SJSA1 (cell line): ENCODE data around the gene CD2. TPM values are rescaled to one million over a fixed set of nuclear protein-coding genes. Genes with fewer than 3 reads are reported as not detected.

ENCODE experiments used
- DNase-seq, 2 experiments: peaks; one replicate each; pipeline ENCODE4 v3.0.0-alpha.2; 2015 to 2020; ENCODE audit warnings: low spot score in 2 of 2, low read depth in 1 of 2
- H3K27ac ChIP-seq: fragments of 250-450 bp; sonication (Bioruptor Pico); 2 replicates; pipeline ENCODE4 v1.5.1; 2020; ENCODE audit warnings: mild to moderate bottlenecking, moderate library complexity
- H3K27me3 ChIP-seq: fragments of 250-450 bp; sonication (Bioruptor Pico); replicated peaks from 2 replicates; pipeline ENCODE4 v1.5.1; 2020; ENCODE audit warnings: mild to moderate bottlenecking, moderate library complexity
- H3K36me3 ChIP-seq: fragments of 250-450 bp; sonication (Bioruptor Pico); 2 replicates; pipeline ENCODE4 v1.5.1; 2020; ENCODE audit warnings: mild to moderate bottlenecking
- H3K4me1 ChIP-seq: fragments of 250-450 bp; sonication (Bioruptor Pico); replicated peaks from 2 replicates; pipeline ENCODE4 v1.6.1; 2021; ENCODE audit warnings: mild to moderate bottlenecking
- H3K4me3 ChIP-seq: fragments of 250-450 bp; sonication (Bioruptor Pico); 2 replicates; pipeline ENCODE4 v1.5.1; 2020; ENCODE audit warnings: mild to moderate bottlenecking
- H3K9me3 ChIP-seq: fragments of 250-450 bp; sonication (Bioruptor Pico); replicated peaks from 2 replicates; pipeline ENCODE4 v1.5.1; 2020; ENCODE audit warnings: mild to moderate bottlenecking
- total RNA-seq: library from RNA; depleted of rRNA; stranded (reverse); fragments of >200 nt; shearing (Covaris generic); gene quantifications from 2 replicates; pipeline ENCODE4 v1.2.3, GENCODE V29; 2014

The CD2 gene
- total RNA-seq, 1 experiment from 2014 or later, result not detected

DNA sequence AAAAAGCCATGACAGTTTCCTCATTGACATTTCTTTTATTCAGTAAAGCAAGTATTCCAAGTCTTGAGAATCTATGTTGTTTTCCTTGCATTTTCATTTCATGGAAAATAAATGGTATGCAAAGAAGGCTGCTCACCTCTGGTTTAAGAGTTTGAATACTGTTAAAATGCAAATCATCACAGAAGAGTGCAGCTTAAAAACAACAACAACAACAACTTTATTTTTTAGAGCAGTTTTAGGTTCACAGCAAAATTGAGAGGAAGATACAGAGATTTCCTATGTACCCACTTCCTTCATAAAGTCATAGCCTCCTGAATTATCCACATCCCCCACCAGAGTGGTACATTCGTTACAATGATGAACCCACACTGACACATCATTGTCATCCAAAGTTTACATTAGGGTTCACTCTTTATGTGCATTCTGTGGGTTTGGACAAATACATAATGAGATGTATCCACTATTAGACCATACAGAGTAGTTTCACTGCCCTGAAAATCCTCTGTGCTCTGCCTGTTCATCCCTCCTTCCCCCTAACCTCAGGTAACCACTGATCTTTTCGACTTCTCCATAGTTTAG lies 39.2 kb downstream of the CD2 start:
- no peaks in the 10 kb centered on the region for H3K27me3 ChIP-seq
- no peak for DNase-seq
- no peaks in the 10 kb centered on the region for H3K4me1 ChIP-seq
- H3K27ac ChIP-seq, result no peak overlapping the region
- H3K4me3 ChIP-seq, result no peak overlapping the region
- H3K36me3 ChIP-seq, result no peaks in the 10 kb centered on the region
- no peaks in the 10 kb centered on the region for H3K9me3 ChIP-seq

DNA sequence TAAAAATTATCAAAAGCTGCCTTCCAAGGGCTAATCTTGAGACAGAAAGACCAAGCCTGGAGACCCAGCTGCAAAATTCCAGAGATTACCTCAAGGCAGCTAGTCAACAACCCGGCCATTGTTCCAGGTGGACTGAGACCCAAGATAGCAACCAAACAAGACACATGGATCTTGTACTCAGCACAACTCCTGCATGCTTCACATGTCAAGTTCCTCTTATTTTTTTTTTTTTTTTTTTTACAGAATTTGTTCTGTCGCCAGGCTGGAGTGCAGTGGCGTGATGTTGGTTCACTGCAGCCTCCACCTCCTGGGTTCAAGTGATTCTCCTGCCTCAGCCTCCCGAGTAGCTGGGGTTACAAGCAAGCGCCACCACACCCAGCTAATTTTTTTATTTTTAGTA lies 40.1 kb downstream of the CD2 start:
- Histone ChIP-seq H3K36me3 (no peaks in the 10 kb centered on the region), H3K27me3 (no peaks in the 10 kb centered on the region), H3K9me3 (no peaks in the 10 kb centered on the region), H3K27ac (no peak overlapping the region), H3K4me1 (no peaks in the 10 kb centered on the region), H3K4me3 (no peak overlapping the region)
- no peak for DNase-seq

DNA sequence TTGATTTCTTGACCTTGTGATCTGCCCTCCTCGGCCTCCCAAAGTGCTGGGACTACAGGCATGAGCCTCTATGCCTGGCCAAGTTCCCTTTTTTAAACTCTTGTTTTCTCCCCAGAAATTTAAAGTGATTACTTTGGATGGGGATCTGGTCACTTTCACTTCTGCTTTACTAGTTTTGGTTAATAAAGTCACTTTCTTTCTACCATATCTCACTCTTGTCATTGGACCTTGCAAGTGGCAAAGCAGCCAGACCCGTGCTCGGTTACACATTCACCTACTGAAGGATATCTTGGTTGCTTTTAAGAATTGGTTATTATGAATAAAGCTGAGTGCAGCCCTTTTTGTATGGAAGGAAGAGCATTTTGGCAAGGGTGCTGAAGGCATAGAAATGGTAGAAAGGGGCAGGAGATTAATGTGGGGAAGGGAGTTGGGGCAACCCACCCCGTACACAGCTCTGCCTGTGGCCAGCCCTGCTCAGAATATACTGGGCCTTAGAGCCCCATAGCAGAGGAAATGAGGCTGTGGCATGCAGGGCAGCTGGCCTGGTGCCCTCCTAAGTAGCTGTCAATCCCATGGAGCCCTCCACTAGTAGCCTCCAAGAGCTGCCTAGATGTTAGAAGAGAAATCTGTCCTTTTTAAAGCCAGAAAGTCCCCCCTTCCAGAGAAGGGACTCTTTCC lies 40.7 kb downstream of the CD2 start:
- H3K4me1 ChIP-seq, result no peaks in the 10 kb centered on the region
- no peak for DNase-seq
- no peaks in the 10 kb centered on the region for H3K27me3 ChIP-seq
- no peak overlapping the region for H3K4me3 ChIP-seq
- H3K9me3 ChIP-seq, result no peaks in the 10 kb centered on the region
- H3K36me3 ChIP-seq, result no peaks in the 10 kb centered on the region
- H3K27ac ChIP-seq, result no peak overlapping the region

DNA sequence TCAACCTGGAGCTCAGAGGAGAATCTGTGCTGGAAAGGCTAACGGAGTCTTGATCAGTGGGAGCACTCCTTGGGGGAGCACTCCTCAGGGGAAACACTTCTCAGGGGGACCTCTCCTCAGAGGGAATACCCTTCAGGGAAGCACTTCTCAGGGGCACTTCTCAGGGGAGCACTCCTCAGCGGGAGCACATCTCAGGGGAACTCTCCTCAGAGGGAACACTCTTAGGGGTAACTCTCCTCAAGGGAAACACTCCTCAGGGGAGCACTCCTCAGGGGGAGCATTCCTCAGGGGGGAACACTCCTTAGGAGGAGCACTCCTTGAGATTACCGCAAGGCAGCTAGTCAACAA lies 41.2 kb downstream of the CD2 start:
- Histone ChIP-seq H3K36me3 (no peaks in the 10 kb centered on the region), H3K4me3 (no peak overlapping the region), H3K27ac (no peak overlapping the region), H3K4me1 (no peaks in the 10 kb centered on the region), H3K27me3 (no peaks in the 10 kb centered on the region), H3K9me3 (no peaks in the 10 kb centered on the region)
- DNase-seq, result no peak

DNA sequence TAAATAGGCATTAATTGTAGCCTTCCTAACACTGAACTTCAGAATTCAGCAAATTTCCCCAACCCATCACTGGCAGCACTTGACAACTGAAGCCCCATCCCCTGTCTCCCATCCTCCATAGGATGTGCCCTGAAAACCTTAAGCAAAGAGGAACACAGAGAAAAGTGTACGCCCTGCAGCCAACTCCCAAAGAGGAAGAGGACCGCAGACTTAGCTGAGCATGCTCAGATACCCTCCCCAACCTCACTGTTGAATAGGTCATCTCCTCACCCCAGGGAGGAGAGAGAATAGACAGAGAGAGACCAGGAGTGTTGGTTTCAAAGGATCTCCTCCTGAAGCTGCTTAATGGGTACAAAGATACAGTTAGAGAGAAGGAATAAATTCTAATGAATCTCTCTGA lies 50.5 kb downstream of the CD2 start:
- no peak overlapping the region for H3K27ac ChIP-seq
- no peaks in the 10 kb centered on the region for H3K4me1 ChIP-seq
- no peaks in the 10 kb centered on the region for H3K9me3 ChIP-seq
- no peak overlapping the region for H3K4me3 ChIP-seq
- DNase-seq, result no peak
- H3K27me3 ChIP-seq, result no peaks in the 10 kb centered on the region
- H3K36me3 ChIP-seq, result no peaks in the 10 kb centered on the region

DNA sequence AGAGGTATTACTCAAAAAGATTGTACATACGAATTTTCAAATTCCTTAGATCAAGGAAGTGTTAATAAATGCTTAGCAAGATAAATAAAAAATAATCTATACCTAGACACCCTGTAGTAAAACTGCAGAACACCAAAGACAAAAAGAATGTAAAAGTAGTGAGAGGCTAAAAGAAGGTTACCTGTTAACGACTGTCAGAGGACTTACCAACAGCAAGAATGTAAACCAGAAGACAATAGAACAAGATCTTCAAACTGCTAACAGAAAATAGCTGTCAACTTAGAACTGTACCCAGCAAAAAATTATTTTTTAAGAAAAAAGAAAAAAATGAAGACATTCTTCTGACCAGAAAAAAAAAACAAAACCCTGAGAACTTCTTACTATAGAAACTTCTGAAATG lies 51.2 kb downstream of the CD2 start:
- H3K4me1 ChIP-seq, result no peaks in the 10 kb centered on the region
- H3K27ac ChIP-seq, result no peak overlapping the region
- no peak for DNase-seq
- H3K27me3 ChIP-seq, result no peaks in the 10 kb centered on the region
- no peaks in the 10 kb centered on the region for H3K9me3 ChIP-seq
- no peaks in the 10 kb centered on the region for H3K36me3 ChIP-seq
- H3K4me3 ChIP-seq, result no peak overlapping the region

DNA sequence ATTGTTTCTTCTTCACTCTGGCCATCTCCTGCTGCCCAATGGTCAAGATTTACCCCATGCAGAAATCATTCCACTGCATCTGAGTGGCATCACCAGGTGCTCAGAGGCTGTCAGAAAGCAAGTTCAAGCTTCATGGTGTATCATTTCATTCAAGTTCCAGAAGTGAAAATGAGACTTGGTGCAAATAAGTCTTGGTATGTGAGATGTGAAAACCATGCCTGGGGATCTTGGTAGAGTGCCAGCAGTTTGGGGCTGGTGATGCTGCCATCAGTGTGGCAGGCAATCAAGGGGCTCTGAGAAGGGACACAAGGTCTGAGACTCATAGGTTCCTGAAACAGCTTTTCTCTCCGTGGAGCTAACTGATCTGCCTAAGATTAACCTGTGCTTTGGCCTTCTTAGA lies 52.0 kb downstream of the CD2 start:
- no peak overlapping the region for H3K27ac ChIP-seq

DNA sequence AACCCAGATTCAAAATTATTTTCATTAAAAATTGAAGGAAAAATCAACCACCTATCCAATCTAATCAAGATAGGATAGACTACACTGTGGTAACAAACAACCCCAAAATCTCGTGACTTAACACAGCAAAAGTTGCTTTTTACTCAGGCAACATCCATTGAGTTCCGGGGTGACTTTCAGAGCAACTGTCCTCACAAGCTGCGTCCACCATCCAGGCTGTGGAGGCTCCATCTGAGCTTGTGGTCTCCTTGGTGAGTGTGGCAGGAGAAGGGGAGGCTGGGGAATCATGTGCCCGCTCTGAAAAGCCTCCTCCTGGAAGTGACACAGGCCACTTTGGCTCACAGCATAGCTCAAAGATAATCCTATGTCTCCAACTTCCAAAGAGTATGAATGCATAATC lies 52.4 kb downstream of the CD2 start:
- Histone ChIP-seq H3K4me1 (no peaks in the 10 kb centered on the region), H3K4me3 (no peak overlapping the region), H3K9me3 (no peaks in the 10 kb centered on the region), H3K27ac (no peak overlapping the region), H3K36me3 (no peaks in the 10 kb centered on the region), H3K27me3 (no peaks in the 10 kb centered on the region)
- DNase-seq, result no peak

More for the DNA sequence above, 52.0 kb downstream of the CD2 start:
- H3K4me3 ChIP-seq, result no peak overlapping the region
- no peaks in the 10 kb centered on the region for H3K36me3 ChIP-seq
- no peak for DNase-seq
- H3K4me1 ChIP-seq, result no peaks in the 10 kb centered on the region
- H3K9me3 ChIP-seq, result no peaks in the 10 kb centered on the region
- no peaks in the 10 kb centered on the region for H3K27me3 ChIP-seq

DNA sequence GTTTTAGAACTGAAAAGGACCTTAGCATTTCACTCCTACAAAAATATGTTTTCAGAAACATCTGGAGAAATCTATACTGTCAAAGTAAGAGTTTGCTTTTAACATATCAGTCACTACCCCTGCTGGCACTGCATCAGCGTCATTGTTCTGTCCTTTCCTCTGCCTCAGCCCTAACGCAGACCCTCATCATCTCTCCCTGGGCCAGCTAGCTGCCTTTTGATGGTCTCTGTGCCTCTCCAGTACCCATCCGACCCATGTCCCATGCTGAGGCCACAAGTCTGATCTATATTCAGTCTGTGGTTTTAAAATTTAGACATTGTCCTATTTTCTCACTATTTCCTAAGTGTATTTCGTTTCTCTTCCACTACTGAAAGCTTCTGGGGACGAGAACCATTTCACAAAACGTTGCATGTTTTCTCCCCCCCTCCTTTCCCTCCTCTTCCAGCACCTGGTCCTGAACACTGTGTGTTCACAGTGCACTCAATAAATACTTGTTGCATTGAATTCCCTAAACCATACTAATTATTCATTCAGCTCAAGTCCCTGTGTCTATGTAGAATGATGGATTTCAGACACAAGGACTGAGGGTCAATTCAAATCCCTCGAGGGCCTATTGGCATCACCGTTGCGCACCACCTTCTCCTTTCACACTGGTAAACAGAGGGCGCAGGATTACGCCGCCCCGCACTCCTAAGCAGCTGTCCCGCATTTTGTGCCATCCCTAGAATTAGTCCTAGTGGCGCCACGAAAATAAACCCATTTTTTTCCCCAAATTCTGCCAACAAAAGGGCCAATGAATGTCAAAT lies 53.4 kb downstream of the CD2 start:
- no peaks in the 10 kb centered on the region for H3K4me1 ChIP-seq
- DNase-seq, result no peak
- H3K9me3 ChIP-seq, result no peaks in the 10 kb centered on the region
- no peak overlapping the region for H3K4me3 ChIP-seq
- no peak overlapping the region for H3K27ac ChIP-seq
- H3K27me3 ChIP-seq, result no peaks in the 10 kb centered on the region
- no peaks in the 10 kb centered on the region for H3K36me3 ChIP-seq

DNA sequence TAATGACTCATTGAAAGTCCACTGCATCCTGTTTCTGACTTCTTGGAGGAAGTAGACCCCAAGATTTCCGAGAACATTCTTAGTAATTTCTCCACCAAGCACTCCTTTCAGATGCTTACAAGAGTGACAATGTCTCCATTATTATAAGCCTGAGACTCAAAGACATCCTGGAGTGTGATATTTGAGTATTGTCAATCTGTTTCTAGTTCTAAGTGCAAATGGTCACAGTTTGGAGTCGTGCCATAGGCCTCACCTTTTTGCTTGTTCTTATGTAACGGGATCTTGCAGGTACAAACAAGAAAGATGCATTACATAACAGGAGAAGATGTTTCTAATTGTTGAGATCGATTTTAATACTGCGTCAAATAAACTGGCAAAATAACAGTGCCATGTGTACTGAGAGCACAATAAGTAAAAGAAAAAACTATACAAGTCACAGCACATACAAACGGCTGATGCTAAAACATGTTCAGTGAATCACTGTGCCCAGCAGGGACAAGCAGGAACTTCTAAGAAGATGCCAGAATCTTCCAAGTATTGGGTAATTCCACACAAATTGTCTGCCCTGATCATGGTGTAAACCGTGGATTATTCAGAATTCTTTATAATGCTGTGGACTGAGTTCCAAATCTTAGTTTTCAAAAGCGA lies 54.1 kb downstream of the CD2 start:
- Histone ChIP-seq H3K4me3 (no peak overlapping the region), H3K4me1 (no peaks in the 10 kb centered on the region), H3K9me3 (no peaks in the 10 kb centered on the region), H3K36me3 (no peaks in the 10 kb centered on the region), H3K27ac (no peak overlapping the region), H3K27me3 (no peaks in the 10 kb centered on the region)
- DNase-seq, result no peak

DNA sequence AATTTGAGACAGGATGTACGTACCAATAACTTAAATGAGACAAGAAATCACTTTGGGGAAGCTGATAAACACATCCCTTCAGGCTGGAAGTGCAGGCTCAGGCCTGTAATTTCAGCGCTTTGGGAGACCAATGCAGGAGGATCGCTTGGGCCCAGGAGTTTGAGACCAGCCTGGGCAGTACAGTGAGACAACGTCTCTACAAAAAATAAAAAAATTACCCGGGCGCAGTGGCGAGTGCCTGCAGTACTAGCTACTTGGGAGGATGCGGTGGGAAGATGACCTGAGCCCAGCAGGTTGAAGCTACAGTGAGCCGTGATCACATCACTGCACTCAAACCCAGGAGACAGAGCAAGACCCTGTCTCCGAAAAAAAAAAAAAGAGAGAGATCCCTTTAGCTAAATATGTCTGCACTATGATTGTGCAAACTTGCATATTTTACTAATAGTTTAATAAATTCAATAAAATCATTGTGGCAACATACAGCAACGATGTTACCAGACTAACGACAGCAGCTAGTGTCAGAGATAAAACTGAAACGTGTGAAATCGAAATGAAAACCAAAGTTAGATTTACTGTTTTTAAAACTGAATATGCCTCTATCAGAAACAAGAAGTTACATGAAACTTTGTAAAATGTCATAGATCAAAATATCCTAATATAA lies 54.7 kb downstream of the CD2 start:
- H3K4me3 ChIP-seq, result no peak overlapping the region
- no peaks in the 10 kb centered on the region for H3K9me3 ChIP-seq
- no peak overlapping the region for H3K27ac ChIP-seq
- no peaks in the 10 kb centered on the region for H3K4me1 ChIP-seq
- DNase-seq, result no peak
- H3K27me3 ChIP-seq, result no peaks in the 10 kb centered on the region
- H3K36me3 ChIP-seq, result no peaks in the 10 kb centered on the region

DNA sequence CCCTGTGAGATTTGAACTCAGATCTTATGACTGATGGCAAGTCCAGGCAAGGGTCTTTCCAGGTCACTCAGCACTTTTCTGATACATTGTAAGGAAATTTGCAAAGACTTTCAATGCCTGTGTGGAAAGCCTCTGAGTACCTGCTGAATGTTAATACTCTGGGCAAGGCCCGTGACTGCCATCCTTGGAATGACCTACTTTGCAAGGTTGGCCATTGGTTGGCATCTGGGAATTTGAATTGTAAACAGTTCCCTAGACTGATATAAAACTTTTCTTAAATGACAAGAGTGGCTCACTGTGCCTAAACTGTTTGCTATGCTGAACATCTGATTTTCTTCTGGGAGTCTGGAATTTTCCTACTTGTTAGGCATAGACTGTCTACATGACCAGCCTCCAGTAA lies 57.1 kb downstream of the CD2 start:
- Histone ChIP-seq H3K9me3 (no peaks in the 10 kb centered on the region), H3K4me3 (no peak overlapping the region), H3K27me3 (no peaks in the 10 kb centered on the region), H3K27ac (no peak overlapping the region), H3K36me3 (no peaks in the 10 kb centered on the region), H3K4me1 (no peaks in the 10 kb centered on the region)
- no peak for DNase-seq

DNA sequence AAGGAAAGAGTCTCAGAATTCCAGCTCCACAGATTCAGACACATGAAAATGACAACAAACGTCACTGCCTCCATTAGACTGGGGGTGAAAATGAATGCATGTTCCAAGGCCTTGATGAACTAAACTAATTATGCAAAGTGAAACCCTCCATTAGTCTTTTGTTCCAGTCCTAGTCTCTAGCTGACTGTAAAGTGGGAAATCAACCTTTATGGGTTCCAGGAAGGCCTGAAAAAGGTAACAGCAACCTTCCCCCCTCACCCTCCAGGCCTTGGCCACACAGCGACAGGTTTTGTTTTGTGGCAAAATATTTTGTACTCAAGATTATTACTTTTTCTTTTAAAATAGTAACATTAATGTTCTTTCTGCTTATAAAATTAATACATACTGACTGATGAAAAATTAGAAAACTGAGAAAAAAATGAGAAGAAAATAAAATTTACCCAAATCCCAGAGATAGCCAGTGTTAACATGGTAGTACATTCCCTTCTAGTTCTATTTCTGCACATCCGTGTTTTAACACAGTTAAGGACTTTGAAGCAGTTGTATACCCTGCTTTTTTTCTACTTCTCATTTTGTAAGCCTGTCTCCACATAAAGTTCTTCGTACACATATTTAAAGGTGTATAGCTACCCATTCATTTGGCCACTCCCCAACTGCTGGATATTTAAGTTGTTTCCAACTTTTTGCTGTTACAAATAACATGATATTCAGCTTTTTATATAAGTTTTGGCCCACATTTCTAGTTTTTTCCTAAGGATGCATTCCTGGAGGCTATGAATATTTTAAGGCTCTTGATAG lies 60.9 kb downstream of the CD2 start:
- Histone ChIP-seq H3K27me3 (no peaks in the 10 kb centered on the region), H3K9me3 (no peaks in the 10 kb centered on the region), H3K4me1 (no peaks in the 10 kb centered on the region), H3K36me3 (no peaks in the 10 kb centered on the region), H3K4me3 (no peak overlapping the region), H3K27ac (no peak overlapping the region)
- DNase-seq, result no peak
